H9 (cell line): Measurements from ENCODE around the gene CMC4. TPM values are rescaled to one million over a fixed set of nuclear protein-coding genes. Genes with fewer than 3 reads are reported as not detected.
A peak's percentile ranks its signal among the peaks of the same experiment; 100 is the strongest.

Experiments
- DNase-seq: peaks from one replicate; pipeline ENCODE4 v3.0.0-alpha.2; 2017
- H2AFZ ChIP-seq: one replicate; pipeline ENCODE4 v1.6.1; 2013; ENCODE audit warnings: mild to moderate bottlenecking, low read length, control low read depth, moderate library complexity
- H2AK5ac ChIP-seq: 2 replicates; pipeline ENCODE4 v1.6.1; 2013; ENCODE audit warnings: low read length, control low read depth, mixed read lengths; ENCODE audit not compliant: insufficient read length
- H2BK120ac ChIP-seq: one replicate; pipeline ENCODE4 v1.6.1; 2013; ENCODE audit warnings: low read depth, mild to moderate bottlenecking, low read length, control low read depth, inconsistent platforms; ENCODE audit not compliant: poor library complexity, severe bottlenecking
- H2BK12ac ChIP-seq: 2 replicates; pipeline ENCODE4 v1.6.1; 2013; ENCODE audit warnings: low read length, control low read depth, mixed read lengths, low read depth; ENCODE audit not compliant: insufficient read length
- H2BK15ac ChIP-seq: 2 replicates; pipeline ENCODE4 v1.6.1; 2013; ENCODE audit warnings: low read depth, low read length, control low read depth
- H2BK20ac ChIP-seq: one replicate; pipeline ENCODE4 v1.6.1; 2013; ENCODE audit warnings: low read depth, mild to moderate bottlenecking, low read length, control low read depth, inconsistent platforms; ENCODE audit not compliant: poor library complexity, severe bottlenecking
- H2BK5ac ChIP-seq: 2 replicates; pipeline ENCODE4 v1.6.1; 2013; ENCODE audit warnings: low read length, control low read depth, mixed read lengths; ENCODE audit not compliant: insufficient read length
- H3K14ac ChIP-seq: 2 replicates; pipeline ENCODE4 v1.6.1; 2013; ENCODE audit warnings: low read length, control low read depth; ENCODE audit not compliant: insufficient read depth
- H3K18ac ChIP-seq: 2 replicates; pipeline ENCODE4 v1.6.1; 2013; ENCODE audit warnings: low read depth, mild to moderate bottlenecking, mixed read lengths, low read length, control low read depth; ENCODE audit not compliant: insufficient read length
- H3K23ac ChIP-seq: 2 replicates; pipeline ENCODE4 v1.6.1; 2013; ENCODE audit warnings: low read length, control low read depth, mixed read lengths, low read depth; ENCODE audit not compliant: insufficient read length
- H3K23me2 ChIP-seq: 2 replicates; pipeline ENCODE4 v1.6.1; 2013; ENCODE audit warnings: low read depth, mild to moderate bottlenecking, mixed read lengths, low read length, control low read depth; ENCODE audit not compliant: insufficient read length, poor library complexity, severe bottlenecking
- H3K27ac ChIP-seq: 2 replicates; pipeline ENCODE4 v1.5.1; 2013; ENCODE audit warnings: low read length, control low read depth, mixed read lengths, low read depth; ENCODE audit not compliant: insufficient read length
- H3K27me3 ChIP-seq: 2 replicates; pipeline ENCODE4 v1.6.1; 2013; ENCODE audit warnings: low read length, control low read depth, inconsistent platforms; ENCODE audit not compliant: insufficient read depth
- H3K4ac ChIP-seq: 2 replicates; pipeline ENCODE4 v1.6.1; 2013; ENCODE audit warnings: low read depth, mild to moderate bottlenecking, control low read depth, inconsistent platforms, low read length, moderate library complexity
- H3K4me1 ChIP-seq: 2 replicates; pipeline ENCODE4 v1.6.1; 2013; ENCODE audit warnings: low read length, control low read depth, inconsistent platforms; ENCODE audit not compliant: insufficient read depth
- H3K4me2 ChIP-seq: 2 replicates; pipeline ENCODE4 v1.6.1; 2013; ENCODE audit warnings: low read length, control low read depth, mixed read lengths; ENCODE audit not compliant: insufficient read length, insufficient read depth
- H3K56ac ChIP-seq: 2 replicates; pipeline ENCODE4 v1.6.1; 2013; ENCODE audit warnings: low read depth, mild to moderate bottlenecking, mixed read lengths, low read length, control low read depth; ENCODE audit not compliant: insufficient read length
- H3K79me1 ChIP-seq: 2 replicates; pipeline ENCODE4 v1.6.1; 2013; ENCODE audit warnings: low read depth, mild to moderate bottlenecking, moderate library complexity, low read length, control low read depth, inconsistent platforms; ENCODE audit not compliant: insufficient read depth, poor library complexity, severe bottlenecking
- H3K79me2 ChIP-seq: 2 replicates; pipeline ENCODE4 v1.6.1; 2013; ENCODE audit warnings: low read length, control low read depth, inconsistent platforms; ENCODE audit not compliant: insufficient read depth
- H3K9ac ChIP-seq: 2 replicates; pipeline ENCODE4 v1.6.1; 2013; ENCODE audit warnings: low read length, control low read depth, mixed read lengths; ENCODE audit not compliant: insufficient read length; ENCODE audit errors: extremely low read depth
- H3K9me3 ChIP-seq: one replicate; pipeline ENCODE4 v1.6.1; 2013; ENCODE audit warnings: low read depth, low read length, inconsistent platforms; ENCODE audit not compliant: control insufficient read depth
- H3T11ph ChIP-seq: one replicate; pipeline ENCODE4 v1.6.1; 2013; ENCODE audit warnings: mild to moderate bottlenecking, low read length, control low read depth, inconsistent platforms
- H4K20me1 ChIP-seq: one replicate; pipeline ENCODE4 v1.6.1; 2013; ENCODE audit not compliant: control insufficient read depth, insufficient read length, insufficient read depth
- H4K5ac ChIP-seq: 2 replicates; pipeline ENCODE4 v1.6.1; 2013; ENCODE audit warnings: low read depth, mild to moderate bottlenecking, mixed read lengths, low read length, control low read depth; ENCODE audit not compliant: insufficient read length
- H4K8ac ChIP-seq: replicated peaks from 2 replicates; pipeline ENCODE4 v1.6.1; 2013; ENCODE audit warnings: low read length, control low read depth, mixed read lengths, low read depth; ENCODE audit not compliant: insufficient read length
- H4K91ac ChIP-seq: 2 replicates; pipeline ENCODE4 v1.6.1; 2013; ENCODE audit warnings: low read depth, mild to moderate bottlenecking, moderate library complexity, mixed read lengths, low read length, control low read depth; ENCODE audit not compliant: insufficient read length
- H3K27ac Mint-ChIP-seq, 3 experiments: 2 replicates in 2 of 3; 3 replicates in 1 of 3; pipeline ENCODE4 v1.8.0; 2020 to 2021; ENCODE audit warnings: mixed read lengths in 3 of 3, mild to moderate bottlenecking in 1 of 3, moderate library complexity in 1 of 3
- H3K27me3 Mint-ChIP-seq: 2 replicates; pipeline ENCODE4 v1.8.0; 2021; ENCODE audit warnings: low read depth, mild to moderate bottlenecking, moderate library complexity, mixed read lengths
- H3K36me3 Mint-ChIP-seq, 3 experiments: 2 replicates in 2 of 3; 3 replicates in 1 of 3; pipeline ENCODE4 v1.8.0; 2020 to 2021; ENCODE audit warnings: low read depth in 3 of 3, mixed read lengths in 3 of 3; ENCODE audit not compliant: insufficient read depth in 1 of 3
- H3K4me1 Mint-ChIP-seq, 2 experiments: 2 replicates each; pipeline ENCODE4 v1.8.0; 2020; ENCODE audit warnings: mixed read lengths in 2 of 2
- H3K4me3 Mint-ChIP-seq, 2 experiments: 2 replicates in 1 of 2; 3 replicates in 1 of 2; pipeline ENCODE4 v1.8.0; 2020 to 2021; ENCODE audit warnings: mild to moderate bottlenecking in 2 of 2, mixed read lengths in 2 of 2, moderate library complexity in 1 of 2
- H3K9me3 Mint-ChIP-seq, 2 experiments: 2 replicates in 1 of 2; 3 replicates in 1 of 2; pipeline ENCODE4 v1.8.0; 2020; ENCODE audit warnings: mild to moderate bottlenecking in 2 of 2, mixed read lengths in 2 of 2, moderate library complexity in 1 of 2
- CTCF ChIP-seq: fragments of 200-600 bp; sonication (generic); conservative IDR thresholded peaks from 3 replicates; pipeline ENCODE4 v1.8.0; 2021; ENCODE audit warnings: antibody characterized with exemption, mild to moderate bottlenecking
- WGBS: extraction: QIAGEN DNeasy Blood & Tissue Kit; methylation state at CpG from one replicate; pipeline ENCODE4 v1.1.7; 2013; ENCODE audit warnings: missing lambda C conversion rate, low lambda C conversion rate, mixed read lengths; ENCODE audit not compliant: insufficient read length; ENCODE audit errors: extremely low coverage; 5-methylcytosine and 5-hydroxymethylcytosine counted together
- total RNA-seq: library from RNA; stranded (reverse); gene quantifications from 2 replicates; pipeline ENCODE4 v1.2.1, GENCODE V29; 2021

The CMC4 gene
- total RNA-seq, 1 experiment from 2014 or later = 6.2 TPM

GRCh38 chrX:155094468-155095061 lies 23.6 kb upstream of the CMC4 start:
- Mint-ChIP-seq H3K27ac (no peak overlapping the region), H3K36me3 (peaks cover 3 to 39% (median 4%) of the 10 kb centered on the region in 3 experiments; a peak in 5 of 7 replicates), H3K27me3 (no peaks in the 10 kb centered on the region), H3K4me3 (no peak overlapping the region), H3K9me3 (peaks cover 49 to 63% of the 10 kb centered on the region in 2 experiments), H3K4me1 (no peaks in the 10 kb centered on the region)
- H2BK12ac ChIP-seq = no peak overlapping the region
- H3K18ac ChIP-seq = no peak overlapping the region
- no peak overlapping the region for H4K5ac ChIP-seq
- H3K4me1 ChIP-seq = no peaks in the 10 kb centered on the region
- no peak overlapping the region for H2AK5ac ChIP-seq
- H2AFZ ChIP-seq = no peak overlapping the region
- H3K4ac ChIP-seq = no peak overlapping the region
- peak; percentile 70 for TF ChIP-seq CTCF
- no peaks in the 10 kb centered on the region for H3K79me1 ChIP-seq
- no peaks in the 10 kb centered on the region for H3K79me2 ChIP-seq
- no peak overlapping the region for H3T11ph ChIP-seq
- no peak overlapping the region for H3K56ac ChIP-seq
- no peak overlapping the region for H3K14ac ChIP-seq
- H2BK15ac ChIP-seq = no peak overlapping the region
- no peak overlapping the region for H3K9ac ChIP-seq
- H3K23ac ChIP-seq = no peak overlapping the region
- H4K8ac ChIP-seq = no peak overlapping the region
- no peak overlapping the region for H2BK5ac ChIP-seq
- H3K27ac ChIP-seq = no peak overlapping the region
- DNase-seq = no peak
- H4K91ac ChIP-seq = no peak overlapping the region
- H3K4me2 ChIP-seq = no peak overlapping the region
- peaks cover 8% of the 10 kb centered on the region for H3K9me3 ChIP-seq
- no peaks in the 10 kb centered on the region for H4K20me1 ChIP-seq
- H2BK120ac ChIP-seq = no peak overlapping the region
- H2BK20ac ChIP-seq = no peak overlapping the region
- H3K27me3 ChIP-seq = no peaks in the 10 kb centered on the region
- WGBS = no CpG with 5 or more reads among the region's 4 CpGs
- H3K23me2 ChIP-seq = no peaks in the 10 kb centered on the region
